Type B pancreatic cell (in vitro differentiated cells): Measurements from ENCODE around the gene SEC61B. TPM values are rescaled to one million over a fixed set of nuclear protein-coding genes. Genes with fewer than 3 reads are reported as not detected.

ENCODE experiments used
- DNase-seq: peaks from one replicate; pipeline ENCODE4 v3.0.0; 2021; ENCODE audit warnings: mixed read lengths; ENCODE audit not compliant: unreplicated experiment; ENCODE audit errors: extremely low spot score
- H3K27ac Mint-ChIP-seq: 2 replicates; pipeline ENCODE4 v1.8.0; 2021; ENCODE audit warnings: mild to moderate bottlenecking, mixed read lengths
- H3K27me3 Mint-ChIP-seq: 2 replicates; pipeline ENCODE4 v1.8.0; 2021; ENCODE audit warnings: mixed read lengths
- H3K36me3 Mint-ChIP-seq: 2 replicates; pipeline ENCODE4 v1.8.0; 2021; ENCODE audit warnings: mixed read lengths
- H3K4me1 Mint-ChIP-seq: one replicate; pipeline ENCODE4 v1.8.0; 2021; ENCODE audit warnings: mixed read lengths; ENCODE audit not compliant: unreplicated experiment
- H3K4me3 Mint-ChIP-seq: 2 replicates; pipeline ENCODE4 v1.8.0; 2021; ENCODE audit warnings: mild to moderate bottlenecking, mixed read lengths
- H3K9me3 Mint-ChIP-seq: 2 replicates; pipeline ENCODE4 v1.8.0; 2021; ENCODE audit warnings: mixed read lengths
- CTCF ChIP-seq: fragments of 200-600 bp; sonication (generic); conservative IDR thresholded peaks from 2 replicates; pipeline ENCODE4 v1.5.0; 2021; ENCODE audit warnings: antibody characterized with exemption, mild to moderate bottlenecking
- total RNA-seq: library from RNA; stranded (reverse); gene quantifications from 2 replicates; pipeline ENCODE4 v1.2.1, GENCODE V29; 2021; ENCODE audit warnings: low replicate concordance

The SEC61B gene
- total RNA-seq, 1 donor from 2014 or later: 133 TPM

DNA sequence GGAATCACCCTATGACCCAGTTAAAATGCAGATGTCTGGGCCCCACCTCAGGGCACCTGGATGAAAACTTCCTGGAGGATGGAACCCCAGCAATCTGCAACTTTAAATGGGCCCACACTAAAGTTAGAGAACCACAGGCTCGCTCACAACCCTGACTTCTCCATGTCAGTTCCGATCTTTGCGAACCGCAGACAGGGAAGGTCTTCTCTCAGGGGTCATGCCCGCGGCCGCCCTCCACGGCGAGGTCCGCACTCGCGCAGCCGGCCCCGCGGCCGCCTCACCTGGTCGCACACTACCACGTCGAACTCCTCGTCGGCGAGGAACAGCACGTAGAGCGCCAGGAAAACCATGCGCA, 839 bp upstream of the SEC61B start:
- peaks cover 32% of the 10 kb centered on the region for H3K36me3 Mint-ChIP-seq
- TF ChIP-seq CTCF: no peak
- peak overlapping the region; percentile 98 for H3K4me3 Mint-ChIP-seq
- H3K27me3 Mint-ChIP-seq: no peaks in the 10 kb centered on the region
- H3K27ac Mint-ChIP-seq: peak overlapping the region; percentile 90
- no peak for DNase-seq
- H3K9me3 Mint-ChIP-seq: no peaks in the 10 kb centered on the region
- H3K4me1 Mint-ChIP-seq: peaks cover 24% of the 10 kb centered on the region

DNA sequence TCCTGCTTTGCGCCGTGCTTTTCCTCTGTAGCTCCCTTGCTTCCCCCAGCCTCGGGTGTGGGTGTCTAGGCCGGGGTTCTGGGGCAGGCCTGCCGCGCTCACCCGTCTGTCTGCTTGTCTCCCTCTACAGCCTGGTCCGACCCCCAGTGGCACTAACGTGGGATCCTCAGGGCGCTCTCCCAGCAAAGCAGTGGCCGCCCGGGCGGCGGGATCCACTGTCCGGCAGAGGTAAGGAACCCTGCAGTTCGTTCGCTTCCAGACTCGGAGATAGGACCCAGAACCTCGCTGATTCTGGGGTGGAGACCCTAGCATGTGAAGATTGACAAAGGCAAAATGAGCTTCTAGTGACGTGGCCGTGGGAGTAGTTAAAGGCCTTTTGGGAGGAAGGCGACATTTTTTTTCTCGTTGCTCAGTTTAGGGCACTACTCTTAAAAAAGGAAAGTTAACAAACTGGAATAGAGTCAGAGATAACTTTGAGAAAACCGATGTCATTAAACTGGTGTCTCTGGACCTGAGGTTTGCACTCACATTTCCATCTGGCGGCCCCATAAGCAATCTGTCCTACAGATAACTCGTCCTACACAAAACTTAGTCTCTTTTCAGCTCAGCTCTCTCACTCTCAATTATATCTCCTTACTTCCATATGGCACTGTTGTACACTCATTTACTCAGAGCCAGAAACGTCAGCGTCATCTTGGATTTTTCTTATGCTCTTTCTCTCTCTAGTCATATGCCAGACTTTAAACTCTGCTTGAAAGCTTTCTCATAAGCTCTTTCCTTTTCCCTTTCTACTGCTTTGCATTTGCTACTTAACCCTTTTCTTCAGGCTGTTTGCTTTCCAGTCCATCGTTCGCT, 561 bp downstream of the SEC61B start:
- no peak for TF ChIP-seq CTCF
- Mint-ChIP-seq H3K4me3 (peak overlapping the region; percentile 98), H3K9me3 (no peaks in the 10 kb centered on the region), H3K27ac (peak overlapping the region; percentile 100), H3K27me3 (no peaks in the 10 kb centered on the region), H3K36me3 (peaks cover 23% of the 10 kb centered on the region), H3K4me1 (peaks cover 24% of the 10 kb centered on the region)
- no peak for DNase-seq

- Mint-ChIP-seq H3K27ac (peak overlapping the region; percentile 46), H3K9me3 (no peaks in the 10 kb centered on the region), H3K36me3 (peaks cover 15% of the 10 kb centered on the region), H3K4me1 (peaks cover 20% of the 10 kb centered on the region), H3K4me3 (peak overlapping the region; percentile 56), H3K27me3 (no peaks in the 10 kb centered on the region)
- no peak for TF ChIP-seq CTCF
- no peak for DNase-seq
Measured at GRCh38 chr9:99224445-99224844, 2.4 kb downstream of the SEC61B start.

- Mint-ChIP-seq H3K9me3 (no peaks in the 10 kb centered on the region), H3K4me1 (peaks cover 9% of the 10 kb centered on the region), H3K36me3 (peaks cover 18% of the 10 kb centered on the region), H3K4me3 (no peak overlapping the region), H3K27me3 (no peaks in the 10 kb centered on the region), H3K27ac (no peak overlapping the region)
- no peak for DNase-seq
- TF ChIP-seq CTCF: no peak
Measured at GRCh38 chr9:99226054-99226453, 4.0 kb downstream of the SEC61B start.

GRCh38 chr9:99230206-99230605, 8.1 kb downstream of the SEC61B start:
- H3K4me1 Mint-ChIP-seq: no peaks in the 10 kb centered on the region
- no peaks in the 10 kb centered on the region for H3K27me3 Mint-ChIP-seq
- H3K4me3 Mint-ChIP-seq: no peak overlapping the region
- H3K9me3 Mint-ChIP-seq: no peaks in the 10 kb centered on the region
- H3K27ac Mint-ChIP-seq: no peak overlapping the region
- no peak for DNase-seq
- TF ChIP-seq CTCF: no peak
- peaks cover 22% of the 10 kb centered on the region for H3K36me3 Mint-ChIP-seq
